H7 (cell line): Measurements from ENCODE around the gene UTP20. TPM values are rescaled to one million over a fixed set of nuclear protein-coding genes. Genes with fewer than 3 reads are reported as not detected.

Source experiments
- DNase-seq: peaks from one replicate; pipeline ENCODE4 v3.0.0; 2012
- H3K27me3 ChIP-seq: 2 replicates; pipeline ENCODE4 v1.6.0; 2011; ENCODE audit warnings: mild to moderate bottlenecking, low read length; ENCODE audit not compliant: control insufficient read depth, insufficient read depth
- H3K36me3 ChIP-seq: replicated peaks from 2 replicates; pipeline ENCODE4 v1.5.1; 2011; ENCODE audit warnings: low read length; ENCODE audit not compliant: control insufficient read depth, insufficient read depth
- H3K4me3 ChIP-seq: 2 replicates; pipeline ENCODE4 v1.5.1; 2011; ENCODE audit warnings: low read depth, mild to moderate bottlenecking, control low read depth, low read length, moderate library complexity; ENCODE audit not compliant: insufficient read depth
- total RNA-seq: library from RNA; depleted of rRNA; stranded (reverse); fragments of >200 nt; shearing (Covaris generic); gene quantifications from 2 replicates; pipeline ENCODE4 v1.2.3, GENCODE V29; 2014; rRNA removed

Gene UTP20
- 24.9 and 26.6 TPM in 2 replicates for total RNA-seq

DNA sequence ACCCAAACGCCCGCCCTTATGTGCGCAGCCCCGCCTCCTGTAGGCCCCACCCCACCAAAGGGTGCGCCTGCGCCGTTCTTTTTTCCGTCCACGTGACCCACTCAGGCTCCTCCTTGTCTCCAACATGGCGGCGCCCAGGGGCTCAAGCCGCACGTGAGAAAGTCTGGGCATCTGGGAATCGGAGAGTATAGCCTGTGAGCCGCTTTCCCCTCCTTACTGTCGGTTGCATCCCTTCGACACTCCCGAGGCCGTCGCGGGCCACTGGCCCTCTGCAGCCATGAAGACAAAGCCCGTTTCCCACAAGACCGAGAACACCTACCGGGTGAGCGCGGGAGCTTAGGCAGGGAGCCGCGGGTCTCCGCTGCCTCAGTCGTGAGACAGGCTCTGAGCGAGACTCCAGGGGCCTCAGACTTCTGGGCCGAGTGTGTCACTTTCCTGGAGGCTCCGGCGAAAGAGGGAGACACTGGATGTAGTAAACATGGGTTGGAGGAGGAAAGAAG lies at the start of gene UTP20:
Gene UTP20, plus strand, starts transcription at position 100 of the 500 bp plus-strand sequence. Its CDS starts 178 bp downstream, at position 278.
- peak; percentile 93 for DNase-seq
- Histone ChIP-seq H3K36me3 (no peaks in the 10 kb centered on the region; the same call in 1 of the 2 replicates), H3K27me3 (no peaks in the 10 kb centered on the region), H3K4me3 (peak within 1 kb of the TSS; percentile 92)

DNA sequence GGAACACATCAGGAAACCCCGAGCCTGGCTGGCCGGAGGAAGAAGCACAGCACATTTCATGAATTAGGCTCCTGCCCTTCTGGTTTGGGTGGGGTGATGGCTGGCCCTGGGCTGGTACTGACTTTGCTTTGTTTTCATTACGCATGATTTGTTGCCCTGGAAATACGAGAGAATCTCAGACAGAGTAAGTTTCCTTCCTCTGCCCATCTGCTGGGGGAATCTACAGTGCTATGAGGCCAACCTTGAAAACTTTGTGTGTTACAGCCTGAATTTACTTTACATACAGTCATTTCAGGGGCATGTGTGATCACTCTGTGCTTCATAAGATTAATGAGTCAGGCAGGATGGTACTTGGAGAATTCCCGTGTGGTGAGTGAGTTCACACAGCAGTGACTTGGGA lies 49.4 kb upstream of the UTP20 start:
- no peak for DNase-seq
- Histone ChIP-seq H3K4me3 (no peak overlapping the region), H3K27me3 (no peaks in the 10 kb centered on the region), H3K36me3 (no peaks in the 10 kb centered on the region)

DNA sequence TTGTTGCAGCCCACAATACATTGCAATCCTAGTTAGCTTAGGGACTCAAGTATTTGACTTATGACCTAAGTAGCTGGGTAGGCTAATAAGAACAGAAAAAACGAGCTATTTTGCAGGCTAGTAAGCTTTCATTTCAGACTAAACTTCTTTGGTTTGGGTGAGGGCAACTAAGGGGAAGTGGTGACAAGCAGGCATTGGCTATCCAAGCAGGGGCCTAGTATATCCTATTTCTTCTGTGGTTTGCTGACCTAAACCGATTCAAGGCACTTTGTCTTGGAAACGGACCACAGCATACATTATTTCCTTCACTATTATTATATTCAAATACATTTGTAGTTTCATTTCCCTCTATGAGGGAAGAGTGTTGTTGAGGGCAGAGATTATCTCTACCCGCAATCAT lies 48.3 kb upstream of the UTP20 start:
- Histone ChIP-seq H3K36me3 (no peaks in the 10 kb centered on the region), H3K4me3 (no peak overlapping the region), H3K27me3 (no peaks in the 10 kb centered on the region)
- DNase-seq, result no peak

DNA sequence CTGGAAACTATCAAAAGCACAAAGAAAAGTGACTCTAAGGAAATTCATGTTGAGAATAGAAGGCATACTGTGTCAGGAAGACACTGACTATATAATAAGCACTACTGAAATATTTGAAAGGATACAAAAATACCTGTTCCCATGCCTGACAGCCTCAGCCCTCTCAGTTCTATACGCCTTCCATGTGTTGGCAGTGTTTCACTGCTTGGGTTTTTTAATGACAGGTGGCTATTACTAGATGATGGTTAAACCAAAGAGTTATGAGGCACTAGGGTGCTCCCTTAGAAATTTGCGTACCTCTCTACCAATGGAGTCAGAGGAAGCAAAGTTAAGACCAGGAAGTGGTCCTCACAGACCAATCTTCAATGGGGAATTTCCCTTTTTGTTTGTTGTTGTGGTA lies 44.2 kb upstream of the UTP20 start:
- Histone ChIP-seq H3K4me3 (no peak overlapping the region), H3K27me3 (no peaks in the 10 kb centered on the region), H3K36me3 (no peaks in the 10 kb centered on the region)
- DNase-seq, result no peak

DNA sequence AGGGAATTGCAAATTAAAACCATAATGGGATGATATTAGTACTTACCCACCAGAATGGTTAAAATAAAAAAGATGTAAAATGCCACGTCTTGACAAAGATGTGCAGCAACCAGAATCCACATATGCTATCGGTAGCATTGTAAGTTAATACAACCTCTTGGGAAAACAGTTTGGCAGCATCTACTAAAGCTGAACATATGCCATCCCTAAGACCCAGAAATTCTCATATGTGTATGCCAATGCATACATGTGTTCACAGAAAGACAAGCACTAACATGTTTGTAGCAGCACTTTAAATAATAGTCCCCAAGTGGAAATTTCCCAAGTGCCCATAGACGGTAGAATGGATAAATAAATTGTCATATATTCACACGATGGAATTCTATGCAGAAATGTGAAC lies 41.6 kb upstream of the UTP20 start:
- H3K36me3 ChIP-seq, result no peaks in the 10 kb centered on the region
- H3K27me3 ChIP-seq, result no peaks in the 10 kb centered on the region
- H3K4me3 ChIP-seq, result no peak overlapping the region
- DNase-seq, result no peak

DNA sequence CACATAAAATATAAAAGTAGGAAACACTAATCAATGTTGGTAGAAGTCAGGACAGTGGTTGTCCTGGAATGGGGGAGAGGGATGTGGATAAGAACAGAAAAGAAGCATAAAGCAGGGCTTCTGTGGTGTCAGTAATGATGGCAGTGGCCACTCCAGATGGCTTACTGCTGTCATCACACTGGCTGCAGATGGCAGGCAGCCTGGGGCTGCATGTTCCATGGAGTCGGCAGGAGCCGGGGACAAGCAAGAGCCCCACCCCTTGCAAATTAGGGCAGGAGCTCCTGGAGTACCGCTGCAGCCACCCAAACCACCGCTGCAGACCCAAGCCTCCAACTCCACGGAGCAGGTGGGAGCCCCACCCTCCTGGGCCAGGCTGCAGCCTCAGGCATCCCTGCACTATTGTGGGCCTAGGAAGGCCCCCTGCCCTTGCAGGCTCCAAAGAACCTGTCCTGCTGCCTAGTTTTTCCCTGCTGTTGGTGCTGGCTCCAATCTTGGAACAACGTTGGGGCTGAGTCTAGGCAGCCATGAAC lies 41.0 kb upstream of the UTP20 start:
- Histone ChIP-seq H3K27me3 (no peaks in the 10 kb centered on the region), H3K36me3 (no peaks in the 10 kb centered on the region), H3K4me3 (no peak overlapping the region)
- DNase-seq, result no peak

DNA sequence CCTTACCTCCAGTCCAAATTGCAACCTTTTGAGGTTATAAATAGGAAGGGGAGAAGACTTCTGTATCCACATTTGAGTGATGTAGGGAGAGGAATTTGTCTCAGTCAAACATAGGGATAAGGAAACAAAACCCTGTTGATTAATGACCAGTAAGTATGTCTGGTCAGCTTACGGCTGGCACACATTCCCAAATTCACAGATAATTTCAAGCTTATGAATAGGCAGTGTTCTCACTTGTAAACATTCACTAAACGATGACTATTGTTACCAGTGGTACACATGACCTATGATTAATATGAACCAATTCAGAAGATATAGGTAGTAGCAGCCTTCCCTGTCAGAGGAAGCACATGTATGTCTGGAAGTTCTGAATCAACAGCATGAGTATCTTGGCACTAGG lies 36.8 kb upstream of the UTP20 start:
- H3K4me3 ChIP-seq, result no peak overlapping the region
- H3K27me3 ChIP-seq, result no peaks in the 10 kb centered on the region
- DNase-seq, result no peak
- no peaks in the 10 kb centered on the region for H3K36me3 ChIP-seq

DNA sequence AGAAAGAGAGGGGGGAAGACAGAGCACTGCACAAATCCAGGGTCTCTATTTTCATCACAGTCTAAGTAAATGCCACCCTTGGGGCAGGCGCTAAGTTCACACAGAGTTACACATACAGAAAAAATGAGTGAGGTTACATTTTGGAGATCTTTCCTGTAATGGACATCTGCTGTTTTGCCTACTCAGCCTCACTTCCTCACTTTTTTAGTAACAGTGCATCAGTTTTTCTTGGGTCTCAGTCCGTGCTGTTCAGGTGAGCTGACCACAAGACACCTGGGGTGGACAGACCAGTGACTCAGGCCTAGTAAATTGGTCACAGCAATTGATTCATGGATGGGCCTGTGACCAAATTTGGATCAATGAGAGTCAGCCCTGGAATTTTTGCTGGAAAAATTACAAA lies 36.3 kb upstream of the UTP20 start:
- H3K27me3 ChIP-seq, result no peaks in the 10 kb centered on the region
- H3K4me3 ChIP-seq, result no peak overlapping the region
- H3K36me3 ChIP-seq, result no peaks in the 10 kb centered on the region
- DNase-seq, result no peak

DNA sequence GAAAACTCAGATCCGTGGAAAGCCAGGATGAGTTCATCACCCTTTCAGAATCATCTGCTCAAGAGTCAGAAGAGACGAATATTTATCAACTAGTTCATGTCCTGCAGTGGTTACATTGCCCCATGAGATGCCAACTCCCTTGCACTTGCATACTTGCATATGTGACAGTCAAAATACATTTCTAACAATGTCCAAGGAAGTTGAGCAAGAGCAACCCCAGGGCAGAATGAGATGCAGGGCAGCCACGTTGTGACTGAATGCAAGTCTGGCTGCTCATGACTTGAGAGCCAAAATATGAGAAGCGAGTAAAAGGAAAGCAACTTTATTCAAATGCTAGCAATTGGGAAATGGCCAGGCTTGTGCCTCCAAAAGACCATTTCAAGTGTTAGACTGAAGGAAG lies 23.6 kb upstream of the UTP20 start:
- DNase-seq, result no peak
- H3K4me3 ChIP-seq, result no peak overlapping the region
- H3K27me3 ChIP-seq, result no peaks in the 10 kb centered on the region
- no peaks in the 10 kb centered on the region for H3K36me3 ChIP-seq

DNA sequence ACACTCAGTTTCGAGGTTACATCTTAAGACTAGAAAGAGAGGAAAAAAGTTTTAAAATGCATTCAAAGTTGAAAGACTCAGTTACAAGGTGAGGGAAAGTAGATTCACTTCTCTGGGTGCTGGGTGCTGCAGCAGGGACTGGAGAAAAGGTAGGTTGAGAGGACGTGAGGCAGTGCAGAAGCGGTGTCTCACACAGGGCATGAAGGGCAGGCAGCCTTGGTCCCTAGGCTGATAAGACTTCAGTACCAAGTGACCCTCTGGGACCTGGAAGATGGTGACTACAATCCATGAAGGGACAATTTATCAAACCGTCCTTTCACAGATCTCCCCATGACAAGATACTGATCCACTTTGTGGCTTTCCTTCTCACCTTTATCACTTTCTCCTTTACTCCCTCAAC lies 22.5 kb upstream of the UTP20 start:
- Histone ChIP-seq H3K4me3 (no peak overlapping the region), H3K36me3 (no peaks in the 10 kb centered on the region), H3K27me3 (no peaks in the 10 kb centered on the region)
- DNase-seq, result no peak

DNA sequence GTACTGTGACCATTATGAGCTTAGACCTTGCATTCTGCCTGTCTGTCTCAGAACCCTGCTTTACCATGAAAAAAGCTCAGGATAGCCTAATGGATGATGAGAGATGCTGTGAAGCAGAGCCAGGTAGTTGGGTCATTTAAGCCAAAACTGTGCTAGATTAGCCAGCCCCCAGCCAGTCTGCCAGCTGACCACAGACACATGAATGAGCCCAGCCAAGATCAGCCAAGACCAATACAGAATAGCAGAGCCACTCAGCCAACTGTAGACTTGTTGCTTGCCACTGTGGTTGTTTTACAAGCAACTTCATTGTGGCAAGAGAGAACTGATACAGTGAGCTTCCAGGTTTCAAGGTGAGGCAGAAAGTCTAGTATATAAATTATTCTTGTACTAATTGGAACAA lies 12.8 kb upstream of the UTP20 start:
- H3K36me3 ChIP-seq, result no peaks in the 10 kb centered on the region
- H3K27me3 ChIP-seq, result no peaks in the 10 kb centered on the region
- DNase-seq, result no peak
- H3K4me3 ChIP-seq, result no peak overlapping the region

DNA sequence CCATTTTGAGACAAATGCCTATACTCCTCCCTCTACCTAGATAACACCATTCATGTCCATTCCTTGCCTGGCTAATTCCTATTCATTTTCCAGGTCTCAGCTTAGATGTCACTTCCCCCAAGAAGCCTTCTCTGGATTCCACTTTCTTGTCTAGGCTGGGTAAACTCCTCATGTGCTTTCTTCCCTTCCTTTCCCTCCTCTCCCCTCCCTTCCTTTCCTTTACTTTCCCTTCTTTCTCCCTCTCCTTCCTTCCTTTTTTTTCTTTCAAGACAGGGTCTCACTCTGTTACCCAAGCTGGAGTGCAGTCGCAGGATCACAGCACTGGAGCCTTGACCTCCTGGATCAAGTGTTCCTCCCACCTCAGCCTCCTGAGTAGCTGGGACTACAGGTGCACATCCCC lies 3.5 kb upstream of the UTP20 start:
- no peak for DNase-seq
- Histone ChIP-seq H3K36me3 (no peaks in the 10 kb centered on the region), H3K4me3 (no peak overlapping the region), H3K27me3 (no peaks in the 10 kb centered on the region)

DNA sequence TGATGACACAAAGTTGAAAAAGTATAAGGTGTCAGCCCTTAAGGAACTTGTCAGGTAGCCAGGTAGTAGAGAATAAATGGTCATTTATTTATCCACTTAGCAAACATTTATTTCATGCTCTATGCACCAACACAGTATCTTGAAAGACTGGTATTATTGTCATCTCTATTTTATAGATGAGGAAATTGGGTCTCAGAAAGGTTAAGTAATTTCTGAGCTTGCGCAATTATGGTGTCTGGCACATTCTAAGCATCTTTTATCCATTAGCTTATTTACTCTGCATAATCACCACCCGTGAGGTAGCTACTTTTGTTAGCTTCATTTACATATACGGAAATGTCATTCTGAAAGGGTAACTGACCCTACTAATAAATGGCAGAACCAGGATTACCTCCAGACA lies 2.5 kb upstream of the UTP20 start:
- H3K36me3 ChIP-seq, result no peaks in the 10 kb centered on the region
- DNase-seq, result no peak
- no peak overlapping the region for H3K4me3 ChIP-seq
- H3K27me3 ChIP-seq, result no peaks in the 10 kb centered on the region

DNA sequence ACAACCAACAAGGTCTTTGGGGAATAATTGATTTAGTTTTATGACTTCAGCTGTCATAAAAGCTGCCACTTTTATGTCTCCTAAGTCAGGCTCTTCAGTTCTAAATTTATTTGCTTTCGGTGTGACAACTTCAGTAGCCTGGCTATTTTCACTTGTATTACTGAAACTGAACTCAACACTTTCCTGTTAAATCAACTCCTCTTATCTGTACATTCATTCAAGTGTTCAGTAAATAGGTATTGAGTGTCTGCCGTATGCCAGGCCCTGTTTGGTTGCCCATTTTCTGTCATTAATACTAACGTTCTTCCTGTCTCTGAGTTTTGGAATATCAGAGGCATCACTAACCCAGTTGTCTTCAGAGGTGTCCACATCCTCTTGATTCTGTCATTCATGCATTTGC lies 7.5 kb downstream of the UTP20 start:
- H3K36me3 ChIP-seq, result peaks cover 19% of the 10 kb centered on the region
- no peak for DNase-seq
- H3K4me3 ChIP-seq, result no peak overlapping the region
- H3K27me3 ChIP-seq, result no peaks in the 10 kb centered on the region

DNA sequence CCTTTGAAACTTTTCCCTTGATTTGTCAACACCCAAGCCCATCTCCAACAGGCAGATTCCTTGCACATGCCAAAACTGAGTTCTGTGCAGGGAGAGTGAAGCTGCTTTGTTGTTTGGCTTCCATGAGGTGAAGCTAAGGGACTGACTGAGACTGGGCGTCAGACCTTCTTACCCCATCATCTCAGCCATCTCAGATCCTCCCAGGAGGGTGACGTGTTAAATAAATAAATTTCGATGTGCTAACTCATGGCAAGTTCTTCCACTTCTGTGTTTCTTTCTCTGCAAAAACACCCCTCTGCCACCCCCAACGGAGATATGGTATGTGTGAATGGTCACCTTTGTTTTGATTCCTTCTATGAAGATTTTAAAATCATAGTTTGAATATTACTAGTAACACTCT lies 17.8 kb downstream of the UTP20 start:
- DNase-seq, result no peak
- Histone ChIP-seq H3K4me3 (no peak overlapping the region), H3K27me3 (no peaks in the 10 kb centered on the region), H3K36me3 (peaks cover 11% of the 10 kb centered on the region)

DNA sequence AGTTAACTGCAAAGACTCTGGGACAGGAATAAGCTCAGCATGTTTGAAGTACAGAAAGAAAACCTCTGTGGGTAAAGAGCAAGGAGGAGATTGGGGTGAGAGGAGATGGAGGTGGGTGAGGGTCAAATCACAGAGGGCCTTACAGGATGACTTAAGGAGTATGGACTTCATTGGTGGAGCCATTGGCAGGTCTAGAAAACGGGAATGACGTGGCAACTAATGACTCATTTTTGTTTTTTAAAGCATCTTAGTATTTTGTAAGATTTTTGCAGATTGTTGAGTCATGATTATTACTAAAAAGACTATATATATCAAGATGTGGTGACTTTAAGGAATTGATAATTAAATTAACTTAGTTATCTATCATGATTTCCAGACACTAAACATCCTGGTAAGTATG lies 18.5 kb downstream of the UTP20 start:
- H3K27me3 ChIP-seq, result no peaks in the 10 kb centered on the region
- H3K4me3 ChIP-seq, result no peak overlapping the region
- no peak for DNase-seq
- H3K36me3 ChIP-seq, result peaks cover 13% of the 10 kb centered on the region
